HG03135 (cell line): ENCODE results near the gene OGFOD3.
"Not testable (repeated sequence)": the region's sequence is repeated elsewhere in the genome, so short reads cannot be mapped to it uniquely, and the experiment has no call there.

Experiments used
- ATAC-seq: cut with Tn5 transposase; IDR thresholded peaks from one replicate; pipeline ENCODE4 v1.9.1; 2021; ENCODE audit warnings: mild to moderate bottlenecking, moderate library complexity; ENCODE audit not compliant: unreplicated experiment

The OGFOD3 gene

DNA sequence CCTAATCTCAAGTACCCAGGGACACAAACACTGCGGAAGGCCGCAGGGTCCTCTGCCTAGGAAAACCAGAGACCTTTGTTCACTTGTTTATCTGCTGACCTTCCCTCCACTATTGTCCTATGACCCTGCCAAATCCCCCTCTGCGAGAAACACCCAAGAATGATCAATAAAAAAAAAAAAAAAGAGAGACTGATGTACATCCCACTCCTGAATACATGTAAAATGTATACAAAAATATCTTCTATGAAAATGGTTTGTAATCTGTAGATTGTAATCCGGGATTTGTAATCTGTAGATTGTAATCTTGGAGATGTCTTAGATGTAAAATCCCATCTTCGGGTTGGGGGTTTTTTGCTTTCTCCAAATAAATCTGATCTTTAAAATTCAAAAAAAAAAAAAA is 41.1 kb downstream of the OGFOD3 start:
- ATAC-seq: not testable (repeated sequence)

DNA sequence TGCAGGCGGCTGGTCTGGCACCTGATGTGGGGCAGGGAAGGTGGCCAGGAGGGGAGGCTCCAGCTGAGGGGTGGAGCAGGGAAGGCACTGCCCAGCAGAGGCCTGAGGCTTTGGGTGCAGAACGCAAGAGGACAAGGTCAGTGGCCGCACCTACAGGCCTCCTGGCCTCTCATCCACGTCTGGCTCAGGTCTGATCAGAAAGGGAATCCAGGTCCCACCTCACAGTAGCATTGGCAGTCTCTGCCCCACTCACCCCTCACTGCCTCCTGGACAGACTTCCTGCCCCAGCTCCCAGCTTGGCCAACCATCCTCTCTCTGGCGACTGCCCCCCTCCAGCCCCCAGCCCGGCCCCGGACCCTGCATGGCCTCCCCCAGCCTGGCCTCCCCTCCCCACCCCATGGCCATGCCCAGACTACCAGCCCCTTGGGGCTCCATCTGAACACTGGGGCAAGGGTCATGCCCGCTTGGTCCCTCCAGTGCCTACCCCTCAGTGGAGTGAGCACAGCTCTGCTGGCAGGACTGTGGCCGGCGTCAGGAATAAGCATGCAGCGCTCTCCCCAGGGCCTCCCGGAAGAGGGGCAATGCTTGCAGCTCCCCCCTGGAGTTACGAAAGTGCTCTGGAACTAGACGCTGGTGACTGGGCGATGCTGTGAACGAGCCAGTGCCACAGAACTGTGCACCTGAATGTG is 42.2 kb downstream of the OGFOD3 start:
- no peak for ATAC-seq

DNA sequence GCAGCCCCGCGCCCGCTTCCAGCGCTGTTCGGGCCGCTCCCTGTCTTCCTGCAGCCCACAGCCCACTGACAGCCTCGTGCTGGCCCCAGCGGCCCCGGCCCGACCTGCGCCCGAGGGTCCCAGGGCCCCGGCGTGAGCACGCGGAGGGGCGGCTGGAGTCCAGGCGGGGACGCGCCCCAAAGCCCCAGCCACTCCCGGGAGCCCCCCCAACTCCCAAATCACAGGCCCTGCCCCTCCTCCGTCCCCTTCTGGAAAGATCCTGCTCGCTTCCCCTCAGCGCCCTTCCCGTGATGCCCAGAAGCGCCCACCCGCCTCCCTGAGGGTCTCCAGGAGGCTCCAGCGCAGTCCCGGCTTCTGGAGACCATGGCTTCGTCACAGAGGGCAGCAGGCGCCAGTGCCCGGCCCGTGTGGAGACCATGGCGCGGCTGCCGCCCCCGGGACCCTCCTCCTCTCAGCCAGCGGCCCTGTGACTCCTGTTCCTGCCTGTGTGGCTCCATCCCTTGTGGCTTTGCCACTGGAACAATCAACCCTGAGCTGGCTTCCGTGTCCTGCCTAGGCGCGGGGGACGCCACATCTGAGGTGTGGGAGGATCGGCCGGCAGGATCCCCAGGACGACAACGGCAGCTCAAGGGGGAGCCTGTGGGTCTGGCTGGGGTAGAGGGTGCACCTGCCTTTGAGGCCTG is 42.9 kb downstream of the OGFOD3 start:
- ATAC-seq: no peak

DNA sequence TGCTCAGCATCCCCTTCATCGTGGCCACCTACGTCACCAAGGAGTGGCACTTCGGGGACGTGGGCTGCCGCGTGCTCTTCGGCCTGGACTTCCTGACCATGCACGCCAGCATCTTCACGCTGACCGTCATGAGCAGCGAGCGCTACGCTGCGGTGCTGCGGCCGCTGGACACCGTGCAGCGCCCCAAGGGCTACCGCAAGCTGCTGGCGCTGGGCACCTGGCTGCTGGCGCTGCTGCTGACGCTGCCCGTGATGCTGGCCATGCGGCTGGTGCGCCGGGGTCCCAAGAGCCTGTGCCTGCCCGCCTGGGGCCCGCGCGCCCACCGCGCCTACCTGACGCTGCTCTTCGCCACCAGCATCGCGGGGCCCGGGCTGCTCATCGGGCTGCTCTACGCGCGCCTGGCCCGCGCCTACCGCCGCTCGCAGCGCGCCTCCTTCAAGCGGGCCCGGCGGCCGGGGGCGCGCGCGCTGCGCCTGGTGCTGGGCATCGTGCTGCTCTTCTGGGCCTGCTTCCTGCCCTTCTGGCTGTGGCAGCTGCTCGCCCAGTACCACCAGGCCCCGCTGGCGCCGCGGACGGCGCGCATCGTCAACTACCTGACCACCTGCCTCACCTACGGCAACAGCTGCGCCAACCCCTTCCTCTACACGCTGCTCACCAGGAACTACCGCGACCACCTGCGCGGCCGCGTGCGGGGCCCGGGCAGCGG is 43.6 kb downstream of the OGFOD3 start:
- ATAC-seq: no peak

DNA sequence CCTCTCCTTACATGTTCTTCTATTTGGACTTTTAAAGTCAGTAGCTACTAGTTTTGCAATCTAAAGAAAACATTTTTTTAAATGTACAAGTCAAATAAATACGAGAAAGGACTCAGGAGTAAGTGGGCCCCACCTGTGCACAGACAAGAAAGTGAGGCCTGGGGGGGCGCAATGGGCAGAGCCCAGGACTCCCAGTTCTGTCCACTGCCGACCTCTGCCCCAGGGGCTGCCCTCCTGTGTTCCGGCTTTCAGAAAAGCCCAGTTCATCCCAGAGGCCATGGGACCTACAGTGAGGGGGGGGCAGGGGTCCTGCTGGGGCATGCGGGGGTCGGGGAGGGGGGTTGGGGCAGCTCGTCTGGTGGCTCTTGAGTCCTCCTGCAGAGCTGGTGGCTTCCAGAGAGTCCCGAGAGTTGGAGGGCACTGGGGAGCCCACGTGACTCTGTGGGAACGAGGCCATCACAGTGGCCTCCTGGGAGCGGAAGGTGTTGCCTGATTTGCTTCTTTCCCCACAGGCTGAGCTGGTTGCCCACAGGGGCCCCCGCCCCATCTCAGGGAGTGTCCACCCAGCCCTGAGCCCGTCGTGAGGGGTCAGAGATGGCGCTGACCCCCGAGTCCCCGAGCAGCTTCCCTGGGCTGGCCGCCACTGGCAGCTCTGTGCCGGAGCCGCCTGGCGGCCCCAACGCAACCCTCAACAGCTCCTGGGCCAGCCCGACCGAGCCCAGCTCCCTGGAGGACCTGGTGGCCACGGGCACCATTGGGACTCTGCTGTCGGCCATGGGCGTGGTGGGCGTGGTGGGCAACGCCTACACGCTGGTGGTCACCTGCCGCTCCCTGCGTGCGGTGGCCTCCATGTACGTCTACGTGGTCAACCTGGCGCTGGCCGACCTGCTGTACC is 44.4 kb downstream of the OGFOD3 start:
- no peak for ATAC-seq

DNA sequence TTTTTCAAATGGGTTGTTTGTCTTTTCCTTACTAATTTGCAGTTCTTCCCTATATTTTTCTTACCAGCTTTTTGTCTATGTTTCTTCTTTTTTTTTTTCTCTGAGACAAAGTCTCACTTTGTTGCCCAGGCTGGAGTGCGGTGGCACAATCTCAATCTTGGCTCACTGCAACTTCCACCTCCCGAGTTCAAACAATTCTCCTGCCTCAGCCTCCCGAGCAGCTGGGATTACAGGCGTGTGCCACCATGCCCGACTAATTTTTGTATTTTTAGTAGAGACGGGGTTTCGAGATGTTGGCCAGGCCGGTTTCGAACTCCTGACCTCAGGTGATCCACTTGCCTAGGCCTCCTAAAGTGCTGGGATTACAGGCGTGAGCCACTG is 45.3 kb downstream of the OGFOD3 start:
- ATAC-seq: not testable (repeated sequence)

DNA sequence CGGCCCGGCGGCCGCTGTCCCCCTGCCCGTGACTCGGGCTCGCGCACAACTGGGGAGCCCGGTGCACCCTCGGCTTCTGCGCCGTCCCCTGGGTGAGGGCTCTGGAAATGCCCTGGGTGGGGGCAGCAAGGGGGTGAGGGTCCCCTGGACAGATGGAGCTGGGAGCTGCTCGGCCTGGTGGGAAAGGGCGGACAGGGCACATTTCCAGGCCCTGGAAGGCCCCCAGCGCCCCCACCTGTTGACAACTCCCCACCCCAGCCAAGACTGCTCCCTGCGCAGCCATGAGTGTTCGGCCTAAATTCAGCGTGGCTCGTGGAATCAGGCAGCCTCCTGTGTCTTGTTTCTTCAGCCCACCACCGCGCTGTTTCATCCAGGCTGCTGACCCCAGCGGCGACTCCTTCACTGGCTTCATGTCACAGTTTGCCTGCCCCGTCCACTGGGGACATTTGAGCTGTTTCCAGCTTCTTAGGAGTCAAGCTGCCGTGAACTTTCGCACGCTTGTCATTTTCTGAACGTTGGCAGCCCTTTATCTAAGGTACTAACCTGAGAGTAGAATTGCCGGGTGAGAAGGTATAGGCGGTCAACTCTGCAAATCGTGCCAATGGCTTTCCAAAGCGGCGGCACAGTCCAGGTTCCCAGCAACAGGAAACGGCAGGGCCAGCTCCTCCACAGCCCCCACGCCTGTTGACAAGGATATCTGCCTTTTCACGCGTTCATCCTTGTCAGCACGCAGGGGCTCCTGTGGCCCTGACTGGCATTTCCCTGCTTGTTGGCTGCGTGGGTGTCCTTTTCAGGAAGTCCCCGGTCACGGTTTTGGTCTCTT is 45.9 kb downstream of the OGFOD3 start:
- no peak for ATAC-seq

DNA sequence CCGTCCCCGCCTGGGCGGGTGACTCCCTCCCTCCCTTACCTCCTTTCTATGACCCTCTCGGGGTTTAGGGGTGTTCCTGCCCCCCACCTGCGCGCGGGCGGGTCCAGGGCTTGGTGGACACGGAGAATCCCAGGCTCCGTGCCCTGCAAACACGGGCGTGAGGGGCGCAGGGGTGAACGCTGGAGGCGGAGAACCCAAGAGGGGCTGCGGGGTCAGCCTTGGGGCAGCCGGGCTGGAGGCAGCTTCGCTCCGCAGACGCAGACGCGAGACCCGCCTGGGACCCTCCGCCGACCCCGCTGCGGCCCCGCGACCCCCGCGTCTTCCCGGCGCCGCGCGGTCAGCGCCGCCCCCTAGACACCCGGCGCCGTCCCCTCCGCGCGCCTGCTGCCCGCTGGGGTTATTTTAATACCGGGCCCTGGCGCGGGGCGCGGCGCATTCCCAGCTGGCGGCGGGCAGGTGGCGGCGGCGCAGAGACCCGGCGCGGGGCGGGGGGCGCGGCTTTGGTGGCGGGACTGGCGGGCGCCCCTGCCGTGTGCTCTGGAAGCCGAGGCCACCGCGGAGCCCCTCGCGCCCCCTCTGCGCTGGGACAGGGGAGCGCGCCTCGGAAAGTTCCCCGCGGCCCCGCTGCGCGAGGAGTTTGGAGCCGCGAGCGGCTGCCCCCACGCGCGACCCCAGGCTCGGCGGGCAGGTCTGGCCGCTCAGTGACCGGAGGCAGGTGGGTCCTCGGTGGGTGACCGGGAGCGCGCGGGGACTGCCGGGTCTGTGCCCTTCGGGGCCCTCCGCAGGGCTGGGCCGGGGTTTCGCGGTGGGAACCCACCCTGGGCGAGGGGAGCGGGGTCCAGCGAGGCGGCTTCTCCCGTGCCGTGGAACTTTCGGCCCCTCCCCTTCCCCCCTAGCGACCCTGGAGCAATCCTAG is 46.8 kb downstream of the OGFOD3 start, which contains the start of gene UTS2R:
TSS of gene UTS2R (plus strand) at position 433 of the 916 bp plus-strand sequence. CDS start 2,560 bp downstream, outside the sequence.
- ATAC-seq: no peak

DNA sequence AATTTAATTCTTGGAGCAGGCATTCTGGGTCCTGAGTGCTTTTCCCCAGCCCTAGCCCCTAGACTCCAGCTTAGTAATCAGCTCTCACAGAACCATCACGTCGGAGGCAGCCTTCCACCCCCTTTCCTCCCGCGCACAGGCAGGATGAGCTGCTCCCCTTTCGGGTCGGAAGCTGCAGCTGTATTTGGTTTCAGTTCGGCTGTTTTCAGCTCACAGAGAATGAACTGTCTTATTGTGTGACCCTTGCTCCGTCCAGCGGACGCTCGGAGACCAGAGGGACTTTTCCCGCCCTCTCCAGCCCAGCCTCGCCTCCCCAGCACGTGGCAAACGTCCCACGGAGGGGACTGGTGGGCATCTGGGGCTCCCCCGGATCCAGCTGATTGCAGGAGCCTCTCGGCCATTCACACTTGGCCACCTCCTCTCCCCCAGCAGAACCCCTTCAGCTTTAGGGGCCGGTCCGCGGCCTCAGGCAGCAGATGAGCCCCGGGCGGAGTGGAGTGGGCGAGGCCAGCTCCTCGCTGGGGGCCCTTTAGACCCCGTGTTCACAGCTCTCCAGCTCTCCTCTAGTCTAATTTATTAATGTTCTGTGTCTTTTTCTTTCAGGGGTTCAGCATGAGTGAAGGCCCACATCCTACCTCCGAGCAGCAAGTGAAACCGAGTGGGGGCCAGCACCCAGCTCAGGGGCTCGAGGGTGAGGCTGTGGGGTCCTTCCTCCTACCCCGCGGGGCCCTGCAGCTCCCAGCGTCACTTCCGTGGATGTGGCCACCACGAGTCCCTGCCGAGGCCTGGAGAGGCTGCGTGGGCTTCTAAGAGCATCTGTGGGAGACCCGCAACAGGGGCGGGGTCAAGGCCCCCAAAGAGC is 47.7 kb downstream of the OGFOD3 start:
- ATAC-seq: no peak

DNA sequence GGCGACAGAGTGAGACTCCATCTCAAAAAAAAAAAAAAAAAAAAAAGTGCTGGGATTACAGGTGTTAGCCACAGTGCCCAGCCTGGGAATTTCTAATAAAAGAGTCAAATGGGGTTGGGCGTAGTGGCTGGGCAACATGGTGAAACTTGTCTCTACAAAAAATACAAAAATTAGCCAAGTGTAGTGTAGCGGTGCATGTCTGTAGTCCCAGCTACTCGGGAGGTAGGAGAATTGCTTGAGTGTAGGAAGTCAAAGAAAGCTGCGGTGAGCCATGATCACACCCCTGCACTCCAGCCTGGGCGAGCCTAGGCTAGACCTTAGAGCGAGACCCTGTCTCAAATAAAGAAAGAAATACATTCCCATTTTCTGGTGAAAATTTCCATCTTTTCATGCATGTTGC is 49.2 kb downstream of the OGFOD3 start:
- no peak for ATAC-seq

DNA sequence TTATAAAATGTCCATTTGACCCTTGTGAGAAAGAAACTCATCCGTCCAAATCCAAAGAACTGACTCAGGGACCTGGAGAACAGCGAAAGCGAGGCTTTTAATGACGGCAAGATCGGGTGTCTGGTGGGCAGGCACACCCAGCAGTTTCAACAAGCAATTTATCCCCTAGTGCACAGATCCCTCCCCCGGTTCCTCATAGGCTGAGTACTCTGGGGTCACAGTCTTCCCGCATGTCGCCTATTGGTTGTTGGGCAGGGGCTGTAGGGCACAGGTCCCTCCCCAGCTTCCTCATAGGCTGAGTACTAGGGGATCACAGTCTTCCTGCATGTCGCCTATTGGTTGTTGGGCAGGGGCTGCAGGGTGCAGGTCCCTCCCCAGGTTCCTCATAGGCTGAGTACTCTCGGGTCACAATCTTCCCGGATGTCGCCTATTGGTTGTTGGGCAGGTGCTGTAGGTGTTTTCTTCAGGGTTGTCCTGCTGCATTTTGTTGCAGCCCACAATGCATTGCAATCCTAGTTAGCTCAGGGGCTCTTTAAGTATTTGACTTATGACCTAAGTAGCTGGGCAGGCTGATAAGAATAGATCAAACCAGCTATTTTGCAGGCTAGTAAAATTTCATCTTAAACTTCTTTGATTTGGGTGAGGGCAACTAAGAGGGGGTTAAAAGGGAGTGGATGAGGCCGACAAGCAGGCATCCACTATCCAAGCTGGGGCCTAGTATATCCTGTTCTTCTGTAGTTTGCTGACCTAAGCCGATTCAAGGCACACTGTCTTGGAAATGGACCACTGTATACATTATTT is 50.5 kb downstream of the OGFOD3 start:
- ATAC-seq: no peak

DNA sequence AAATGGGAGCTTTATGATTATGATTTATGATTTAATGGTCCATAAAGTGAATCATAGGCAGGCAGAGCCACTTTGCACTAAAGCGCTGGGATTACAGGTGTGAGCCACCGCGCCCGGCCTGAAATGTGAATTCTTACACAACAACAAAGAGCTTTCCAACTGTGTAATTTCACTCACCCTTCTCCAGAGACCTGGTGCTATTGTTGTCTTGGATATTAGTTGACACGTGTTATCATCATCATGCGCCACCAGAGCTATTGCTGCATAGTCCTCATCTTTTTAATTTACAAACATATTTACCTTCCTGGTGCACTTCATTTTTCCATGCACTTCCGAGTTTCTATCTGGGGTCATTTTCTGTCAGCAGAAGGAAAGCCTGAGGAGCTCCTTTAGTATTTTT is 51.6 kb downstream of the OGFOD3 start:
- no peak for ATAC-seq

DNA sequence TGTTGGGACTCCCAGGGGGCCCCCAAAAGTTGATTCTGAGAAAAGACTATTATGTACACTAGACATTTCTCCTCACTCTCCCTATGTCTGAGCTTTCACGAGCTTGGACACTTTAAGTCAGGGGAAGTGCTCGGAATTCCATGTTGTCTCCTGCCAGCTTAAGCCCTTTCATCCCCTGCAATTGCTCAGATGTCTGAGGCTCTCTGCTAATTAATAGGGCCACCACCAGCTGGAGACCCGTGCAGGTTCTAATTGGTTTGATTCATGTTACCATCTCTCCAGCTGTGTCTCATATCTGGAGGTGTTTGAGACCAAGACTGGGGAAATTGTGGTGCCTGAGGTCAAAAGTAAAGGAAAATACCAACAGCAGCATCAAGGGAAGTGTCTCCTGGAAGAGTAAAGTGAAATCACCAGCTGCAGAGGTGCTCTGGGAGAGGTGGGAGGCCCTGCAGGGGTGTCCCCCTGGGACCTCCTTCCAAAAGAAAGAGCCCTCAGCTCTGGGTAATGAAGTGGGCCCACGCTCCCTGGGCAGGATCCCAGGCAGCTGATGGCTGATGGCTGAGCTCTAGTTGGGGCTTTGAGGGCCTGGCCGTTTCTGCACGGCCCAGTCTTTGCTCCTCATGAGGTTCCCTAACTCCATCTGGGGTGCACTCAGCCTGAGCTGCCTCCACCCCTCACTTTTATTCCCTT is 52.6 kb downstream of the OGFOD3 start:
- no peak for ATAC-seq

DNA sequence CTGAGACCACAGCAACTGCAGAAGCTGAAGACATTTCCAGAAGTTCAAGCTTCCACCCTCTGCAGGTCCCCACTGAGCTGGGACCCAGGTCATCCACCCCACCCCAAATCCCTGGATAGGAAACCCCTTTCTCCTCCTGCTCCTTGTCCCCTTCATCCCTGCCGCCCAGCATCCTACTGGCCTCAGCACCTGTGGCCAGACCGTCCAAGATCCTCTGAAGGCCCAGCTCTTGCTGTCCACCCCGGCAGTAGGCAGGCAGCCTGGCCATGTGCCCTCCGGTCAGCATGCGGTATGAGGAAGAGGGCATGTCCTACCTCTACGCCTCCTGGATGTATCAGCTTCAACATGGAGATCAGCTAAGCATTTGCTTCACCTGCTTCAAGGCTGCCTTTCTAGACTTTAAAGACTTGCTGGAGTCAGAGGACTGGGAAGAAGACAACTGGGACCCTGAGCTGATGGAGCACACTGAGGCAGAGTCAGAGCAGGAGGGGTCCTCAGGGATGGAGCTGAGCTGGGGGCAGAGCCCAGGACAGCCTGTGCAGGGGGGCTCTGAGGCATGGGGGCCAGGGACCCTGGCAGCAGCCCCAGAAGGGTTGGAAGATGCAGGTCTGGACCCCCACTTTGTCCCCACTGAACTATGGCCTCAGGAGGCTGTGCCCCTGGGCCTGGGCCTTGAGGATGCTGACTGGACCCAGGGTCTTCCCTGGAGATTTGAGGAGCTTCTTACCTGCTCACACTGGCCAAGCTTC is 56.3 kb downstream of the OGFOD3 start:
- no peak for ATAC-seq

DNA sequence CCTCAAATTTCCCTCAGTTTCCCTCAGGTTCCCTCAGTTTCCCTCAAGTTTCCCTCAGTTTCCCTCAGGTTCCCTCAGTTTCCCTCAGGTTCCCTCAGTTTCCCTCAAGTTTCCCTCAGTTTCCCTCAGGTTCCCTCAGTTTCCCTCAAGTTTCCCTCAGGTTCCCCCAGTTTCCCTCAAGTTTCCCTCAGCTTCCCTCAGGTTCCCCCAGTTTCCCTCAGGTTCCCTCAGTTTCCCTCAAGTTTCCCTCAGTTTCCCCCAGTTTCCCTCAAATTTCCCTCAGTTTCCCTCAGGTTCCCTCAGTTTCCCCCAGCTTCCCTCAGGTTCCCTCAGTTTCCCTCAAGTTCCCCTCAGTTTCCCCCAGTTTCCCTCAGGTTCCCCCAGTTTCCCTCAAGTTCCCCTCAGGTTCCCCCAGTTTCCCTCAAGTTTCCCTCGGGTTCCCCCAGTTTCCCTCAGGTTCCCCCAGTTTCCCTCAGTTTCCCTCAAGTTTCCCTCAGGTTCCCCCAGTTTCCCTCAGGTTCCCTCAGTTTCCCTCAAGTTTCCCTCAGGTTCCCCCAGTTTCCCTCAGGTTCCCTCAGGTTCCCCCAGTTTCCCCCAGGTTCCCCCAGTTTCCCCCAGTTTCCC is 58.8 kb downstream of the OGFOD3 start:
- ATAC-seq: not testable (repeated sequence)
